ENCODE measurements around the gene ENOX1. TPM values are rescaled to one million over a fixed set of nuclear protein-coding genes. Genes with fewer than 3 reads are reported as not detected.

Gene ENOX1
- total and polyA plus RNA-seq, 4 donors: 0.33 to 7.7 (median 1.1) TPM

GRCh38 chr13:43629691-43630480 is 156.9 kb downstream of the ENOX1 start:
- no peak for ATAC-seq (ENCODE audit: insufficient read depth, low FRiP score)
- no peaks in the 10 kb centered on the region for H3K9me3 ChIP-seq (ENCODE audit: control insufficient read depth in 4 of 4, insufficient read depth in 3 of 4, low read length in 3 of 4)
- no peak overlapping the region for H3K9ac ChIP-seq (ENCODE audit: insufficient read depth in 1 of 2, low read length in 2 of 2)
- H3K36me3 ChIP-seq (ENCODE audit: control insufficient read depth in 4 of 4, insufficient read depth in 4 of 4, low read length in 4 of 4): no peaks in the 10 kb centered on the region
- no peaks in the 10 kb centered on the region for H3K27me3 ChIP-seq (ENCODE audit: control insufficient read depth in 3 of 3, insufficient read depth in 3 of 3, low read length in 2 of 3)
- H3K4me3 ChIP-seq: no peak overlapping the region
- H3K4me1 ChIP-seq (ENCODE audit: control insufficient read depth in 5 of 5, insufficient read depth in 5 of 5, low read length in 5 of 5): no peaks in the 10 kb centered on the region
- H3K27ac ChIP-seq (ENCODE audit: low read depth in 1 of 2, low read length in 1 of 2): no peak overlapping the region
- TF ChIP-seq CTCF (IDR thresholded peaks at IDR 0.05; ENCODE audit: control extremely low read depth, extremely low read depth): no peak
- 67 to 88% methylated on average over 3 of the region's 3 CpGs for WGBS, 2 donors
- no peak for DNase-seq

GRCh38 chr13:43626994-43627393 is 159.8 kb downstream of the ENOX1 start:
- no peak for TF ChIP-seq CTCF (IDR thresholded peaks at IDR 0.05; ENCODE audit: control extremely low read depth, extremely low read depth)
- WGBS, 2 donors: 85 to 87% methylated on average over 2 of the region's 2 CpGs
- Histone ChIP-seq H3K27ac (ENCODE audit: low read depth in 1 of 2, low read length in 1 of 2) (no peak overlapping the region), H3K36me3 (ENCODE audit: control insufficient read depth in 4 of 4, insufficient read depth in 4 of 4, low read length in 4 of 4) (no peaks in the 10 kb centered on the region), H3K27me3 (ENCODE audit: control insufficient read depth in 3 of 3, insufficient read depth in 3 of 3, low read length in 2 of 3) (no peaks in the 10 kb centered on the region), H3K9me3 (ENCODE audit: control insufficient read depth in 4 of 4, insufficient read depth in 3 of 4, low read length in 3 of 4) (peaks cover 0 to 6% (median 1%) of the 10 kb centered on the region in 4 donors), H3K4me1 (ENCODE audit: control insufficient read depth in 5 of 5, insufficient read depth in 5 of 5, low read length in 5 of 5) (no peaks in the 10 kb centered on the region), H3K4me3 (no peak overlapping the region), H3K9ac (ENCODE audit: insufficient read depth in 1 of 2, low read length in 2 of 2) (no peak overlapping the region)
- ATAC-seq (ENCODE audit: insufficient read depth, low FRiP score): no peak
- no peak for DNase-seq

GRCh38 chr13:43614063-43614462 is 172.7 kb downstream of the ENOX1 start:
- no peaks in the 10 kb centered on the region for H3K27me3 ChIP-seq (ENCODE audit: control insufficient read depth in 3 of 3, insufficient read depth in 3 of 3, low read length in 2 of 3)

More at GRCh38 chr13:43614063-43614462, 172.7 kb downstream of the ENOX1 start:
- no peak overlapping the region for H3K4me3 ChIP-seq
- H3K27ac ChIP-seq (ENCODE audit: low read depth in 1 of 2, low read length in 1 of 2): no peak overlapping the region
- H3K4me1 ChIP-seq (ENCODE audit: control insufficient read depth in 5 of 5, insufficient read depth in 5 of 5, low read length in 5 of 5): peaks cover 0 to 26% (median 5%) of the 10 kb centered on the region in 5 donors
- no peak overlapping the region for H3K9ac ChIP-seq (ENCODE audit: insufficient read depth in 1 of 2, low read length in 2 of 2)
- H3K36me3 ChIP-seq (ENCODE audit: control insufficient read depth in 4 of 4, insufficient read depth in 4 of 4, low read length in 4 of 4): no peaks in the 10 kb centered on the region
- no peak for TF ChIP-seq CTCF (IDR thresholded peaks at IDR 0.05; ENCODE audit: control extremely low read depth, extremely low read depth)
- peak in 2 of 3 donors; percentile 27 to 34 for DNase-seq
- no peaks in the 10 kb centered on the region for H3K9me3 ChIP-seq (ENCODE audit: control insufficient read depth in 4 of 4, insufficient read depth in 3 of 4, low read length in 3 of 4)
- no peak for ATAC-seq (ENCODE audit: insufficient read depth, low FRiP score)
